ENCODE data around the gene SLC4A11. TPM values are rescaled to one million over a fixed set of nuclear protein-coding genes. Genes with fewer than 3 reads are reported as not detected.

The SLC4A11 gene
- polyA plus RNA-seq, 2 of the 4 experiments (the other 2 are of a cell fraction), result 2.0 to 10.7 TPM

GRCh38 chr20:3229798-3230197 lies 9.2 kb downstream of the SLC4A11 start (continued):
- TF ChIP-seq KDM1A (IDR thresholded peaks at IDR 0.05; ENCODE audit: low read depth), result no peak

GRCh38 chr20:3229158-3229557 lies 9.8 kb downstream of the SLC4A11 start:
- POLR2A ChIA-PET, result no interaction called here
- no peak overlapping the region for H3K4me2 ChIP-seq
- WGBS (ENCODE audit: missing lambda C conversion rate), result 89% methylated on average over 22 of the region's 22 CpGs
- FAIRE-seq (no peak), ATAC-seq (no peak), DNase-seq (ENCODE audit: low read depth in 1 of 2, low spot score in 1 of 2) (no peak)
- no peak overlapping the region for H3K27ac ChIP-seq
- no peaks in the 10 kb centered on the region for H3K9me3 ChIP-seq
- CTCF ChIA-PET, result interaction anchor here (0.6 to 4.1 kb wide), 3 partner anchors 11 to 20 kb away, joined by 3 to 32 read pairs (median 4); no protein-coding TSS in a partner anchor
- H3K4me1 ChIP-seq, result peaks cover 12% of the 10 kb centered on the region; the same call in 2 of the 3 replicates
- no peak for TF ChIP-seq ZFP36 (IDR thresholded peaks at IDR 0.05; ENCODE audit: borderline replicate concordance, partially characterized antibody)
- no peak for TF ChIP-seq CTCF (IDR thresholded peaks at IDR 0.05)
- TF ChIP-seq EP300 (IDR thresholded peaks at IDR 0.05), result no peak
- TF ChIP-seq KDM5A (IDR thresholded peaks at IDR 0.05), result no peak
- TF ChIP-seq MAX (IDR thresholded peaks at IDR 0.05), result no peak
- no peak for TF ChIP-seq HDAC2 (IDR thresholded peaks at IDR 0.05)
- TF ChIP-seq CBX8 (IDR thresholded peaks at IDR 0.05), result no peak
- no peak for TF ChIP-seq ESRRA (IDR thresholded peaks at IDR 0.05; ENCODE audit: borderline replicate concordance, low read length)
- no peak for TF ChIP-seq RAD21 (conservative IDR thresholded peaks at IDR 0.05 in 1 of 2, IDR thresholded peaks at IDR 0.05 in 1 of 2)
- no peak overlapping the region for H3K4me3 ChIP-seq

GRCh38 chr20:3228750-3229032 lies 10.3 kb downstream of the SLC4A11 start:
- H3K27ac ChIP-seq, result no peak overlapping the region
- ATAC-seq (no peak), FAIRE-seq (no peak), DNase-seq (ENCODE audit: low read depth in 1 of 2, low spot score in 1 of 2) (no peak)
- POLR2A ChIA-PET, result no interaction called here
- no peaks in the 10 kb centered on the region for H3K9me3 ChIP-seq
- CTCF ChIA-PET, result interaction anchor here (2.0 to 4.1 kb wide), 2 partner anchors 10 to 21 kb away, joined by 4 to 32 read pairs; no protein-coding TSS in a partner anchor
- H3K4me2 ChIP-seq, result no peak overlapping the region
- WGBS (ENCODE audit: missing lambda C conversion rate), result 93% methylated on average over 11 of the region's 11 CpGs
- no peak overlapping the region for H3K4me3 ChIP-seq
- peaks cover 17% of the 10 kb centered on the region for H3K4me1 ChIP-seq
- no peak for TF ChIP-seq FOXS1 (CRISPR knock-in tag; IDR thresholded peaks at IDR 0.05)
- no peak for TF ChIP-seq ELK1 (IDR thresholded peaks at IDR 0.05; ENCODE audit: low read depth, low read length)
- no peak for TF ChIP-seq POLR2A (IDR thresholded peaks at IDR 0.05; ENCODE audit: low read length)
- no peak for TF ChIP-seq CBX8 (IDR thresholded peaks at IDR 0.05)
- no peak for TF ChIP-seq E2F6 (IDR thresholded peaks at IDR 0.05; ENCODE audit: borderline replicate concordance, low read depth)
- TF ChIP-seq CBX2 (IDR thresholded peaks at IDR 0.05; ENCODE audit: borderline replicate concordance, low read depth), result no peak
- TF ChIP-seq KDM1A (IDR thresholded peaks at IDR 0.05; ENCODE audit: low read depth), result no peak
- no peak for TF ChIP-seq CHD2 (IDR thresholded peaks at IDR 0.05; ENCODE audit: low read length, partially characterized antibody)
- TF ChIP-seq ESRRA (IDR thresholded peaks at IDR 0.05; ENCODE audit: borderline replicate concordance, low read length), result no peak
- no peak for TF ChIP-seq SREBF2 (IDR thresholded peaks at IDR 0.05)
- TF ChIP-seq HES2 (IDR thresholded peaks at IDR 0.05), result no peak
